GM12872 (cell line): Measurements from ENCODE around the gene CACNA2D2.

ENCODE experiments used
- CTCF ChIP-seq: IDR thresholded peaks from 3 replicates; pipeline ENCODE4 v1.5.1; 2011; ENCODE audit warnings: low read depth, mild to moderate bottlenecking, low read length, moderate library complexity; ENCODE audit not compliant: insufficient read depth

Gene CACNA2D2

GRCh38 chr3:50395070-50395860, 108.2 kb downstream of the CACNA2D2 start:
- no peak for TF ChIP-seq CTCF

- no peak for TF ChIP-seq CTCF
These were observed 110.4 kb downstream of the CACNA2D2 start for GRCh38 chr3:50393061-50393460.

- no peak for TF ChIP-seq CTCF
These were observed 111.2 kb downstream of the CACNA2D2 start for GRCh38 chr3:50392101-50392715.

GRCh38 chr3:50390508-50391224, 112.8 kb downstream of the CACNA2D2 start:
- TF ChIP-seq CTCF: no peak

- TF ChIP-seq CTCF: no peak
These were observed 114.0 kb downstream of the CACNA2D2 start for GRCh38 chr3:50389414-50389767.

GRCh38 chr3:50388720-50389413, 114.6 kb downstream of the CACNA2D2 start:
- TF ChIP-seq CTCF: no peak
